GM18520 (cell line): ENCODE data around the gene CPLANE1.

ENCODE experiments used
- ATAC-seq: cut with Tn5 transposase; IDR thresholded peaks from one replicate; pipeline ENCODE4 v1.9.1; 2021; ENCODE audit not compliant: unreplicated experiment

Gene CPLANE1

DNA sequence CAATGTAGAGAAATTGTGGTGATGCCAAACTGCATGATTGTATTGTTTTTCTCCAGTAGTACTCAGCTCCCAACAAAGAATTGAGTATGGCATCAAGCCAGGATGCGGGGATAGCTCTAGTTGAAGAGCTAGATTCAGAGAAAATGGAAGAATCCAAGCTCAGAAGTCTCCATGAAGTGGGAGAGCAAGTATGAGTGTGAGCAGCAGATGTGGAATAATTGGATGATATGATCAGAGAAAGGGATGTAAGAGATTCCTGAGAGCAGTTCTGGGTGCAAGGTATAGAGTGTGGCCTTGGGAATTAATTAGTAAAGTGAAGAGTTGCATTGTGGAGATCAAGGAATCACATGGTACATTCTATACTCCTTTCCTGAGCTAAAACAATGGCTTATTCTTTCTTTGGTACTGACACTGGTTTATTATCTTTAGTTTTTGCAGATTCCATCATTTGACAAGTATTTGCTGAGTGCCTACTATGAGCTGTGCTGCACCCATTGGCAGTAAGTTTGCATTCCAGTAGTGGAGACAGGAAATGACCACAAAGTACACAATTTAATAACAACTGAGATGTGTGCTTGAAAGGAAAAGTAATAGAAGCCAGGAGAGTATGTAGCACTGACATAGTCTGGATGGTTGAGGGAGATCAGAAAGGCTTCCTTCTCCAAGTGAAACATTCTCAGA, 177.1 kb downstream of the CPLANE1 start:
- no peak for ATAC-seq

DNA sequence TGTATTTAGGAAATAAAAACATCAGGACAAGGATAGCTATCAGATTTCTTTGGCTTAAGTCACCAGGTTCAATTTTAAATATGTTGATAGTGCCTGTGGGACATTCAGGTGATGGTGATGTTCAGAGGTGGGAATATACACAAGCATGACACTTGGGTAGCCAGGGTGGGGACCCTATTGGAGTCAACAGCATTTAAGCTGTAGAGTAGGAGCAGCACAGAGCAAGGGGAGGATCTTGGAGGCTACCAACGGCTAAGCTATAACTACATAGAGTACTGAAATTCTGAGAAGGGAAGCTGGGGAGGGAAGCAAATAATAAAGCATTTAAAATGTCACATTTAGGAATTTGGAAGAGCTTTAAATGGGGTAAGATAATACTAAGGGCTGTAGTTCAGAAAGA, 177.7 kb downstream of the CPLANE1 start:
- no peak for ATAC-seq

DNA sequence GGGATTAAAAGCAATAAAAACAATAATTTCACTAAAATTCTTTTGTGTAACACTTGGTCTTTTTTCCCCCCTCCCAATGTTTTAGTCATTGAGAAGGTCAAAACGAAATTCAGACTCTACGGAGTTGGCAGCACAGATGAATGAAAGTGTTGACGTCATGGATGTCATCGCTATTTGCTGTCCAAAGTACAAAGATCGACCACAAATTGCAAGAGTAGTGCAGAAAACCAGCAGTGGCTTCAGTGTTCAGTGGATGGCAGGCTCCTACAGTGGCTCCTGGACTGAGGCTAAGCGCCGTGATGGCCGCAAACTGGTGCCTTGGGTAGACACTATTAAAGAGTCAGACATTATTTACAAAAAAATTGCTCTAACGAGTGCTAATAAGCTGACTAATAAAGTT, 184.7 kb downstream of the CPLANE1 start:
- no peak for ATAC-seq

DNA sequence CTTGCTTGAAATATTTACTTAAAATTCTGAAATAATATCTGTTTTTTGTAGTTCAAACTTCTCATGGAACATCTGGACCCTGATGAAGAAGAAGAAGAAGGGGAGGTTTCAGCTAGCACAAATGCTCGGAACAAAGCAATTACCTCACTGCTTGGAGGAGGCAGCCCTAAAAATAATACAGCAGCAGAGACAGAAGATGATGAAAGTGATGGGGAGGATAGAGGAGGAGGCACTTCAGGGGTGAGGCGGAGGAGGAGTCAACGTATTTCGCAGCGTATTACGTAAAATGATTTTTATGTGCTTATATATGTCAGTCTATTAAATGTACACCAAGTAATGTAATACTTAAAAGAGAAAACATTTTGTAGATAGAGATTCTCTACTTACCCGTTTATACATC, 185.4 kb downstream of the CPLANE1 start:
- no peak for ATAC-seq

DNA sequence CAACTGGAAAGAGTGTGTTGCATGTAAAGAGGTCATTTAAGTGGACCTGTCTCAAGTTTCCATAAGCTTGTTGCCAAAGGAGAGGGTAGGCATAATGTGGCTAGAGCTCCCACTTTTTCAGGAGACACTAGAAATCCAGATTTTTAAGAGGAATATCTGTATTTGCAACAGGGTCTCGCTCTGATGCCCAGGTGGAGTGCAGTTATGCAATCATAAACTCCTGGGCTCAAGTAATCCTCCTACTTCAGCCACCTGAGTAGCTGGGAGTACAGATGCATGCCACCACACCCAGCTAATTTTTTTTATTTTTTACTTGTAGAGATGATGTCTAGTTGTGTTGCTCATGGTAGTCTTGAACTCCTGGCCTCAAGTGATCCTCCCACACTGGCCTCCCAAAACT, 189.1 kb downstream of the CPLANE1 start:
- ATAC-seq = no peak

DNA sequence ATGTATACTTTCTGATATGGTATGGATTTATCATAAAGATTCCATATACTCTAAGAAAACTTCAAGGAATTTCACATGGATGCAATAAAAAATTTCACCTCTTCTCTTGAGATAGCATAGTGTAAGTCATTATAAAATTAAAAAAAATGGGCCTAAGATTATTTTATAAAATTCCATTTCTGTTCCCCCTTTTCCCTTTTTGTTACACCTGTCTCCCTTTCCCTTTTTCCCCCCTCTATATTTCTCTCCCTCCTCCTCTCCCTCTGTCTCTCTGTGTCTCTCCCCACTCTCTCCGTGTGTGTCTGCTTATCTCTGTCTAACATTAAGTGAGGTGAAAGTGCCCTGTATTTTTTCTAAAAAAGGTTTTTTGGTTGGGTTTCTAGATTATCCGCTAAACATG, 192.4 kb downstream of the CPLANE1 start:
- ATAC-seq = no peak
